CD4-positive, alpha-beta T cell treated with Interleukin-1 beta for 1 hour (primary cell): ENCODE data around the gene MCTP2.

Source experiments
- DNase-seq, 2 donors: peaks; one replicate each; pipeline ENCODE4 v3.0.0-alpha.2; 2020 to 2022

MCTP2 gene

DNA sequence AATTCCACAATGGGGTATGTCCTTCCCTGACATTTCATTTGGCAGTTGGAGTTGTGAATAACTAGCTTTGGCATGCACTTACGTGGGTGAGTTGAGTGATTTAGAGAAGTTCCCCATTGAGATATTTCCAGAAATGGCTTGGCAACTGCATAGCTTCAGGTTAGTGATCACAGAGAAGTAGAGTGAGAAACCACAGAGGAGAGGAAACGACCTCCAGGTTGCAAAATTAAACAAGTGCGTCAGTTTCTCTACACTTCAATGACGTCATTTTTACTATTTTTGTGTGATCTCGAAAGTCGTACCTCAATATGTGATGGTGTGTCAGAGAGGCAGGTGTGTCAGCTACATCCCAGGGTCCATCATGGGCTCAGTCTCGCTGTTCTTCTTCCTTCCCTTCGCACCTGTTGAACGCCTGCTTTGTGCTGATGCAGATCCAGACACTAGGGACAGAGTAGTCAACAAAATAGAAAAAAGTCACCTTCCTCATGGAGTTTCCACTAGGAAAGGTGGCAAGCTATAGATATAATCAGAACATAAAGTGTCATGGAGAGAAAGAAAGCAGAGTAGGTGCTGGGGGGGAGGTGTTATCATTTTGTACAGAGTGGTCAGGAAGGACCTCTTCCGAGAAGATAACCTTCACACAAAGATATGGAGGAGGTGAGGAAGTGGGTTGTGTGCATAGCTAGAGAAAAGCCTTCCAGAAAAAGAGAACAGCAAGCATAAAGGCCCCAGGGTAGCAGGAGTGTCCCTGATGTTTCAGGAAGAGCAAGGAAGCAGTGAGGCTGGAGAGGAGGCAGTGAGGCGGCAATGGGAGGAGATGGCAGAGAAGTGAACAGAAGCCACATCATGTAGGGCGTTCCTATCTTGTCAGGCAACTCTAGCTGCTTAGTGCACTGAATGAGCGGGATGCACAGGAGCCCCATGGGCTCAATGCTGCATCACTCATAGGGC lies 75.6 kb downstream of the MCTP2 start:
- DNase-seq = peak; percentile 47 to 56

DNA sequence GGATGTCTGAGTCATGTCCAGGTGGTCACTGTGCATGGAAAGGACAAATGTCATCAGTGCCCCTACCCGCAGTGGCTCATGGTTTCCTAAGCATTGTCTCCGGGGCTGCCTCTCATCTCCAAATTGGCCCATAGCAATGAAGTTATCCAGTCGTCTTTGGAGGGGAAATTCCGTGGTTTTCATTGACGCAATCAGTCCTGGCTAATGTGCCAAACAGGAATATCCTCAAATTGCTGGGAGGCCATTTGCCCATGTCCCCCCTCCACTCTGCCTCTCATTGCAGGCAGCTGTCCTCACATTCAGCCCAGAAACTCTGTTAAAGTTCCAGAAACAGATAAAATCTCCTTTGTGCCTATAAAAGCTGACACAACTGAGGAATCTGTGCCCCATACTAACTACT lies 81.6 kb downstream of the MCTP2 start:
- no peak for DNase-seq

- DNase-seq = no peak
These were observed 83.3 kb downstream of the MCTP2 start for GRCh38 chr15:94314639-94315038.

DNA sequence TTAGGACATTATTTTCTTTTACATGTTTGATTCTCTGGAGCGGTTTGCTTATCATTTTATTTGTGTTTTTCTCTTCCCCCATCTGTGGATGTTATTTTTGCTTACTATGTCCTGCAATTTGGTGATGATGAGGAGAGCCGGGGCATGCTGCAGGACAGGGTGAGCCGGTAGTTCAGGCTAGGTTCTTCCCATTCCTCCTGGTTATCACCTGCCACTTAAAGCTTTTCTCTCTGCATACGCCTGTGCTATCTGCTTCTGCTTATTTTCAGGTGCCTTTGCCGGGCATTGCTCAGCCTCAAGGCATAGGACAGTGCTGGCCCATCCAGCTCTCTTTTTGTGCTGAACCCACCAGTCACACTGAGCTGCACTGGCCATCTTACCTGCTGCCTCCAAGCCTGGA lies 85.8 kb downstream of the MCTP2 start:
- DNase-seq = no peak

GRCh38 chr15:94322141-94322540 lies 90.8 kb downstream of the MCTP2 start:
- DNase-seq = no peak

GRCh38 chr15:94323076-94323475 lies 91.7 kb downstream of the MCTP2 start:
- DNase-seq = no peak

DNA sequence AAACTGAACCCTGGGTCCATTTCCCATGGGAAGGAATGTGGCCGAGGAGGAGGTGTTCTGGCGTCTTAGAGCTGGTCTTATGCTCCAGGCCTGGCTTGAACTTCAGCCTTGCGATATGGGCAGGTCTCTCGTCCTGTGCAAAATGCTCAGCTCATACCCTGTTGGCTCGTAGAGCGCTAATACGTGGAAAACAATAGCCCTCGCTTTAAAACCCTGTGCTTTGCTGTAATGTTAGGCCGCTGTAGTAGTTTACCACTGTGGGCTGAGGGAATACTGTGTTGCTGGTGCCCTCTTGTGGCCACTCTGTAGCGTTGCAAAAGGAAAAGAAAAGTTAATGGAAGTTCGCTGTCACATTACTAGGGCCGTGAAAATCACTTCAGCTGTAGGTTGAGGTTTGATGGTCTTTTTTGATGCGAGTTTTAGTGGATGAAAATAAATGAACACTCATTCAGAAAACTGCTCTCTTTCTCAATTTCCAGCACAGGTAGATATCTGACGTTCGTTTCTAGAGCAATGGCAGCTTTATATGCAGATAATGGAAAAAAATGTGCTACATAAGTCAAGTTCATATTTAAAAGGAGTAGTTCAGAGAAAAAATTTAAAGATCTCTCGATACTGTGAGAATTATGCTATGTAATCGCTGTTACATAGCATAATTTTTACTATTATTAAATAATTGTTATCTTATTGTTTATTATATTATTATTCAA lies 92.9 kb downstream of the MCTP2 start:
- DNase-seq = peak; percentile 60 to 65

DNA sequence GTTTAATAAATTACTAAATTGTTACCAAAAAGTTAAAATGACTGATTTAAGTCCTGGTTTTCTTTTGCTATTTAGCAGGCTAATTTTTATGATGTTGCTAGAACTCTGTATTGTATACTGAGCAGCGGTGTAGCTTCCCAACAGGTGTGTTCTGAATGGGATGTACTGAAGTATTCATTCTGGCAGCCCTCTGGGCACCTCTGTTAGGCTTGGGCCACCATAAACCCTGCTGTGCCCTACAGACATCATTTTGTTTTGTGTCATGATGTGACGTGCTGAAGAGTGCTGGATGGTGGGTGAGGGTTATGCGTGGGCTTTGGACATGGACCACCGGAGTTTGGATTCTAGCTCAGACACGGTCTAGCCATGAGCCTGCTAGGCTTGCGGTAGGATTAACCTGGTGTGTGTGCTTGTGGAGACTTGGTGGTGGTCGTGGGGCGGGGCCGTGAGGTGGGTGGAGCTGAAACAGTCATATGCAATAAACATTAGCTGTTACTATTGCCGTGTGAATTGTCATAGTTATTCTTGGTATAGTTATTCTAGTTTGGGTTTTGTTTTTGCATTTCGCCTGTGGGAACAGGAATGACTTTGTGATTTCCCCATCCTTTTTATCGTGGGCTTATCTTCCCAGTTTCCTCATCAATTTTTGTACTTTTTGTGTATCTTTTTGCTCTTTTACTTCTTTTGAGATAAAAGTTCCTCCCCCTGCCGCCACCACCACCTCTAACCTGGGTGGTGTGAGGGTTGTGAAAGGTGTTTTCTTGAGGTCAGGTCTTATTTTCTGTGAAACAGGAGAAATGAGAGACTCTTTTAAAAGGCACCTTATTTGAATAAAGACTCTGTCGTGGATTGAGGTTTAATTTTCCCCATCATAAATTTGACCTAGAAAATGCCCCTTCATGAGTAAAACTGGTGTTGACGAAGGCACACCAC lies 93.7 kb downstream of the MCTP2 start:
- no peak for DNase-seq

GRCh38 chr15:94327356-94327936 lies 96.1 kb downstream of the MCTP2 start:
- peak in 1 of 2 donors; percentile 10 for DNase-seq

DNA sequence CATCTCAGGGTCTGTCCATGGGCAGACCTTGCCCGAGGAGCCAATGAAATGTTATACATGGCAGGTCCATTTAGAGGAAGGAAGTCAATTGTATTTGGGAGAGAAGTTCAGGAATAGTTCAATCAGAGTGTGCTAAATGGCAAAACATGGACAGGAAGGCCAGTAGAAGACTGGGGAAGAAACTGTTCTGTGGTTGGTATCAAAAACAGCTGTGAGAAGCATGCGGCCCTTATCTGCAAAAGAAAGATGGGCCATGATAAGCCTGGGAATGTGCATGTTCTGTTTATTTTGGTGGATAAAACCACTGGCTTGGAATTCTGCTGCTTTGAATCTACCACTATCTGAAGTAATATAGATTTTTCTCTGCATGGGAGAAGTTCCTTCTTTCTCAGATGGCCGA lies 100.4 kb downstream of the MCTP2 start:
- no peak for DNase-seq

DNA sequence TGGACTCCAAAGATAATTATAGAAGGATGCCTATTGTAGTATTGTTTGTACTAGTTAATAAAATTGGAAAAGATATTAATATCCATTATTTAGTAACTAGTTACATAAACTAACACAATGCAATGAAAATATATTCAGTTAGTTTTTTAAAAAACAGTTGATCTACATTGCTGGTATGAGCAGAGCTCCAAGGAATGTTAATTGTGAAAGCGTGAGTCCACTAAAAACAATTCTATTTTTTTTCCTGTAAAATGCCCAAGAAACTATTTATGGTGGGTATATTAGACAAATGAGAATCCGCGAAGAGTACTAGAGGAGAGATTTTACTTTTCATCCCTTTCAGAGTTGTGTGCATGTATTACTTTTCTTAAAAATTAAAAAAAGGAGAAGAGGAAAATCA lies 104.3 kb downstream of the MCTP2 start:
- DNase-seq = no peak

DNA sequence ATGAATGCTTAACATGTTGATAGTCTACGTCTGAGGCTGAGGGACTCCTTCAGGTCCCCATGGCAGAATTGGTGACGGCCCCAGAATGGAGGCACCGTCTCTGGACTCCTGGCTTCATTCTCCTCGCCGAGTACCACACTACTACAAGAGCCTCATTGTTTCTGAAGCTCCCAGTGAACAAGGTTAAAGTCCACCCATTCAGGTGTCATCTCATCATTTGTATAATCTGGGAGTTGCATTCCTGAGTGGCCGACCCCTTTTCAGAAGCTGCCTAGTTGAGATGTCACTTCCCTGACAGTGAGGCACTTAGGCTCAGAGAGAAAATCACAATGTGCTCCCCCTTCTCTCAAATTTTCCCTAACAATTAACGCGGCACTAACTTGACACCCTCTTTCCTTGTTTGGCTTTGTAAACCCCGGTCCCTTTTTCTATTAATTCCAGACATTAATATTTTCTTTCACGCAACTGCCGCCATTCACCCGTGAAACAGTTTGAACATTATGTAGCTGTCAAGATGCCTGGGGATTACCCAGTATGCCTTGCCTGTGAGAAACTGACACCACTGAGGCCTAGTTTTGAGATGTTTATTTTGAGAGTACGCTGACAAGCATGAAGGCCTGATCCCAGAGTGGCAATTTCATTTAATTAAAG lies 105.6 kb downstream of the MCTP2 start:
- DNase-seq = no peak

DNA sequence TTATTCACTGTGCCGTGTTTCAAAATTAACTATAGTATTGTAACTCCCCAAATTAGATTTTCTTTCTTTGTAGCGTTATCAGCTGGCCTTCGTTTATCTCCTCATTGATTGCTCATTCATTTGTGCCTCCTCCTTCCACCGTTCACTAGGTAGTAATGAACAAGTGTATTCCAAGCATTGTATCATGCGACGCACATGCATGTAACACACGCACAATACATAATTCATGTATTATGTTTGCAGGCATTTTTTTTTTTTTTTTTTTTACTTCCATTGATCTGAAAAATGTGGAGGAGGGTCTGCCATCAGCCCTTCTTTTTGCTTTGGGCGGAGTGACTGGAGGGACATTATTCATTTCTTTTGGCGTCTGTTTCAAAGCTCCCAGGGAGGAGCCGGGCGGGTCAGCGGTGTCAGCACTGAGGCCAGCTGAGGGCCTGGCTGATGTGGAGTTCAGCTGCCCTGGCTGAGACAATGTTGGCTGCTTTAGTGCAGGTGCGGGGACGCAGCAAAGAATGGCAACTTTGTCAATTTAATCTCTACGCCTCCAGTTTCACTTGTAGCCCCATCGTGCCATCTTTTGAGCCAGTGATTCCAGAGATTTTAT lies 107.0 kb downstream of the MCTP2 start:
- DNase-seq = no peak

DNA sequence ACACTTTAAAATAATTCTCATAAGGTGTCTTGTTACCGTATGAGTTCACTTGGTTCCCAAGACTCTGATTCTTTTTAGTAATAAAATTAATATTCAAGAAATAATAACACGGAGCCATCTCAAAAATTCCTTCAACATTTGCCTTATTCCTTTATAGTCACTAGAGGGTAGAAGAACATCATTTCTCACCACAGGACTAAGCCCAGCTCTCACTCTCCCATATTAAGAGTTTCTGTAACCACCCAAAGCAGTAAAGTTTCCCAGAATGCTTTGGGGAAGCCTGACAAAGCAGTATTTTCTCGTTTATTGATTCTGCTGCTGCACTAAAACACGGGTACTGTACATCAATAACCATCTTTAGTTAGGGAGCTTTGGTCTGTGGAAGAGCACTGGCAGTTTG lies 114.9 kb downstream of the MCTP2 start:
- no peak for DNase-seq

- no peak for DNase-seq
These were observed 116.7 kb downstream of the MCTP2 start for GRCh38 chr15:94348084-94348483.

- no peak for DNase-seq
These were observed 119.7 kb downstream of the MCTP2 start for GRCh38 chr15:94351031-94351535.

- DNase-seq = no peak
These were observed 121.5 kb downstream of the MCTP2 start for GRCh38 chr15:94352636-94353487.

- no peak for DNase-seq
These were observed 122.1 kb downstream of the MCTP2 start for GRCh38 chr15:94353488-94353820.

- DNase-seq = no peak
These were observed 123.3 kb downstream of the MCTP2 start for GRCh38 chr15:94354655-94355054.

GRCh38 chr15:94359716-94360115 lies 128.4 kb downstream of the MCTP2 start:
- no peak for DNase-seq
